Naive thymus-derived CD4-positive, alpha-beta T cell (primary cell): ENCODE data around the gene AXIN1. TPM values are rescaled to one million over a fixed set of nuclear protein-coding genes. Genes with fewer than 3 reads are reported as not detected.

Experiments used
- ATAC-seq: fragments of 150-1000 bp; cut with Tn5 transposase; 2 replicates; pipeline ENCODE4 v1.10.0; 2021; ENCODE audit warnings: mild to moderate bottlenecking, moderate library complexity
- CTCF ChIA-PET: fragments of 350-600 bp; sonication (Branson Sonifier 250); formaldehyde crosslinking; loops from one replicate; lab custom pipeline; 2021; ENCODE audit warnings: antibody characterized with exemption; lab: Charles Lee
- POLR2A ChIA-PET: fragments of 350-600 bp; sonication (Branson Sonifier 250); formaldehyde crosslinking; loops from one replicate; lab custom pipeline; 2021; ENCODE audit warnings: antibody characterized with exemption, inconsistent platforms; lab: Charles Lee
- DNase-seq, 9 donors: peaks; one replicate each; pipeline versions ENCODE4 v3.0.0 to v3.0.0-alpha.2; 2020 to 2022; ENCODE audit warnings: mixed read lengths in 1 of 9
- H3K27ac ChIP-seq: one replicate; pipeline ENCODE4 v1.7.0; 2013; ENCODE audit warnings: mild to moderate bottlenecking, low read depth, low read length, moderate library complexity
- H3K27me3 ChIP-seq, 2 donors: one replicate each; pipeline ENCODE4 v1.7.0; 2013; ENCODE audit warnings: low read length in 2 of 2, mild to moderate bottlenecking in 2 of 2, moderate library complexity in 2 of 2; ENCODE audit not compliant: control insufficient read depth in 2 of 2, insufficient read depth in 2 of 2
- H3K36me3 ChIP-seq, 3 experiments: 1 replicate in 2 of 3; 2 replicates in 1 of 3; pipeline ENCODE4 v1.7.0; 2013; ENCODE audit warnings: low read length in 3 of 3, mild to moderate bottlenecking in 3 of 3, moderate library complexity in 1 of 3; ENCODE audit not compliant: insufficient read depth in 3 of 3, control insufficient read depth in 2 of 3
- H3K4me1 ChIP-seq, 2 donors: one replicate each; pipeline ENCODE4 v1.7.0; 2013; ENCODE audit warnings: low read length in 2 of 2, mild to moderate bottlenecking in 2 of 2, moderate library complexity in 1 of 2; ENCODE audit not compliant: control insufficient read depth in 2 of 2, insufficient read depth in 2 of 2
- H3K4me3 ChIP-seq: 2 replicates; pipeline ENCODE4 v1.7.0; 2013; ENCODE audit warnings: mild to moderate bottlenecking, low read length
- H3K9me3 ChIP-seq, 3 experiments: 1 replicate in 2 of 3; 2 replicates in 1 of 3; pipeline ENCODE4 v1.7.0; 2013; ENCODE audit warnings: low read length in 3 of 3; ENCODE audit not compliant: control insufficient read depth in 2 of 3
- H3K27ac Mint-ChIP-seq, 9 donors: one replicate each; pipeline ENCODE4 v1.8.0; 2020 to 2022; ENCODE audit warnings: mixed read lengths in 9 of 9, mild to moderate bottlenecking in 8 of 9, moderate library complexity in 5 of 9, inconsistent platforms in 2 of 9
- H3K27me3 Mint-ChIP-seq, 5 donors: one replicate each; pipeline ENCODE4 v1.8.0; 2021 to 2022; ENCODE audit warnings: mixed read lengths in 5 of 5, mild to moderate bottlenecking in 1 of 5
- H3K36me3 Mint-ChIP-seq, 5 donors: one replicate each; pipeline ENCODE4 v1.8.0; 2020 to 2022; ENCODE audit warnings: mixed read lengths in 5 of 5, mild to moderate bottlenecking in 3 of 5, inconsistent platforms in 1 of 5
- H3K4me1 Mint-ChIP-seq, 7 donors: one replicate each; pipeline ENCODE4 v1.8.0; 2020 to 2022; ENCODE audit warnings: mixed read lengths in 7 of 7, mild to moderate bottlenecking in 3 of 7, inconsistent platforms in 1 of 7
- H3K4me3 Mint-ChIP-seq, 10 donors: one replicate each; pipeline ENCODE4 v1.8.0; 2020 to 2022; ENCODE audit warnings: mild to moderate bottlenecking in 10 of 10, mixed read lengths in 10 of 10, moderate library complexity in 6 of 10, inconsistent platforms in 2 of 10
- H3K9me3 Mint-ChIP-seq, 11 donors: one replicate each; pipeline ENCODE4 v1.8.0; 2020 to 2022; ENCODE audit warnings: mixed read lengths in 11 of 11, mild to moderate bottlenecking in 4 of 11, inconsistent platforms in 1 of 11, moderate library complexity in 1 of 11
- intact Hi-C, 2 donors: fragments of 100-400 bp; cut with micrococcal nuclease; formaldehyde crosslinking; loops; one replicate each; pipeline ENCODE4 v1.15.1; 2023
- polyA plus RNA-seq, 2 donors: library from polyadenylated mRNA; unstranded; fragments of 300-500 nt; fragmentation: Illumina TruSeq; gene quantifications; one replicate each; pipeline ENCODE4 v1.2.3, GENCODE V29; 2021
- total RNA-seq, 6 experiments: library from RNA in 5 of 6; stranded (reverse) in 5 of 6; gene quantifications; 1 replicate in 5 of 6; 2 replicates in 1 of 6; pipeline ENCODE4 v1.2.3 and lab custom pipeline; 2021 to 2026

Gene AXIN1
- total and polyA plus RNA-seq, 7 experiments from 2014 or later, result 1.2 to 45.9 (median 36.2) TPM

DNA sequence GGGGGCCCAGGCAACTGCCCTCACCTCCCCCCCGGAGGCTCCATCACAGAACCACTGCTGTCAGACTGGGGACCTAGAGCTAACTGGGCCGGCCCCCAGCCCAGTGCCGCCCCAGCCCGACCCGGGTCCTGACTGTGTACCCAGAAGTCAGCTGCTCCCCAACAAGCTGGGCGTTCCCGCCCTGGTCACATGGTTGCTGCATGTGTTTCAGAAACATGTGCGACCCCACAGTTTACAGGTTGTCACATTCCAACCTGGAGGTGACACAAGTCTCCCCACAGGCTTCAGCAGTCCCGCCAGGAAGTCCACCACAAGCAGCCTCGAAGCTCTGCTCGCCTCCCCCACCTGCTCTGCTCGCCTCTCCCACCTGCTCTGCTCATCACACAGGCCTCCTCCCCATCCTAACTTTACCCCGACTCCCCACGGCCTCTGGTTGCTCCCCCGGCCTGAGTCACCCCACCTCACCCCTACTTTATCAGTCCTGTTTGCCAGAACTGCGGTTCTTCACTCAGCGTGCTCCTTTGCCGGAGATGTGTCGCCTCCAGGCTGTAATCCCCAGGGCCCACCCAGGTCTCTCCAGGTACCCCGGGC lies 16.8 kb upstream of the AXIN1 start:
- Histone ChIP-seq H3K36me3 (peaks cover 0 to 64% (median 0%) of the 10 kb centered on the region in 3 experiments), H3K4me3 (no peak overlapping the region), H3K27ac (no peak overlapping the region), H3K9me3 (no peaks in the 10 kb centered on the region), H3K4me1 (peaks cover 10 to 14% of the 10 kb centered on the region in 2 donors), H3K27me3 (no peaks in the 10 kb centered on the region)
- intact Hi-C loops, result no loop called here
- no peaks in the 10 kb centered on the region for H3K9me3 Mint-ChIP-seq
- H3K27me3 Mint-ChIP-seq, result no peaks in the 10 kb centered on the region
- POLR2A ChIA-PET, result interaction anchor here (0.6 to 1.0 kb wide), 3 partner anchors 13 to 18 kb away, joined by 3 read pairs; partner anchors contain the start of gene PGAP6
- H3K36me3 Mint-ChIP-seq, result peaks cover 0 to 13% (median 7%) of the 10 kb centered on the region in 5 donors
- ATAC-seq, result no peak
- H3K4me1 Mint-ChIP-seq, result peaks cover 4 to 26% (median 13%) of the 10 kb centered on the region in 7 donors
- DNase-seq, result no peak
- H3K4me3 Mint-ChIP-seq, result peak overlapping the region; percentile 19 to 96 (median 68)
- CTCF ChIA-PET, result no interaction called here
- peak overlapping the region in 5 of 9 donors; percentile 16 to 71 (median 53) for H3K27ac Mint-ChIP-seq

- Mint-ChIP-seq H3K4me1 (peaks cover 4 to 26% (median 13%) of the 10 kb centered on the region in 7 donors), H3K9me3 (no peaks in the 10 kb centered on the region), H3K27me3 (peaks cover 0 to 2% (median 0%) of the 10 kb centered on the region in 5 donors), H3K27ac (peak overlapping the region in 1 of 9 donors; percentile 61), H3K36me3 (peaks cover 0 to 11% (median 7%) of the 10 kb centered on the region in 5 donors), H3K4me3 (peak overlapping the region in 2 of 10 donors; percentile 1 to 61)
- DNase-seq (no peak), ATAC-seq (no peak)
- no peaks in the 10 kb centered on the region for H3K9me3 ChIP-seq
- POLR2A ChIA-PET, result interaction anchor here (0.6 to 1.0 kb wide), 2 partner anchors 13 kb away, joined by 3 read pairs; partner anchors contain the start of gene PGAP6
- no peaks in the 10 kb centered on the region for H3K27me3 ChIP-seq
- intact Hi-C loops, result no loop called here
- no peak overlapping the region for H3K27ac ChIP-seq
- CTCF ChIA-PET, result no interaction called here
- H3K4me1 ChIP-seq, result peaks cover 10 to 14% of the 10 kb centered on the region in 2 donors
- peaks cover 0 to 56% (median 0%) of the 10 kb centered on the region in 3 experiments for H3K36me3 ChIP-seq
- no peak overlapping the region for H3K4me3 ChIP-seq
Observed at GRCh38 chr16:368388-369158, 16.1 kb upstream of the AXIN1 start.

- no peak overlapping the region for H3K27ac Mint-ChIP-seq
- Histone ChIP-seq H3K27me3 (no peaks in the 10 kb centered on the region), H3K27ac (no peak overlapping the region), H3K36me3 (peaks cover 0 to 44% (median 0%) of the 10 kb centered on the region in 3 experiments), H3K4me1 (peaks cover 10 to 14% of the 10 kb centered on the region in 2 donors), H3K9me3 (no peaks in the 10 kb centered on the region), H3K4me3 (no peak overlapping the region)
- DNase-seq (no peak), ATAC-seq (no peak)
- intact Hi-C loops, result no loop called here
- peaks cover 4 to 22% (median 13%) of the 10 kb centered on the region in 7 donors for H3K4me1 Mint-ChIP-seq
- CTCF ChIA-PET, result interaction anchor here (1.5 kb wide), 1 partner anchor 132 kb away, joined by 4 read pairs; no protein-coding TSS in a partner anchor
- peaks cover 0 to 8% (median 4%) of the 10 kb centered on the region in 5 donors for H3K36me3 Mint-ChIP-seq
- peaks cover 0 to 4% (median 0%) of the 10 kb centered on the region in 5 donors for H3K27me3 Mint-ChIP-seq
- POLR2A ChIA-PET, result no interaction called here
- no peaks in the 10 kb centered on the region for H3K9me3 Mint-ChIP-seq
- peak overlapping the region in 2 of 10 donors; percentile 45 to 51 for H3K4me3 Mint-ChIP-seq
Observed at GRCh38 chr16:367333-367903, 14.9 kb upstream of the AXIN1 start.

DNA sequence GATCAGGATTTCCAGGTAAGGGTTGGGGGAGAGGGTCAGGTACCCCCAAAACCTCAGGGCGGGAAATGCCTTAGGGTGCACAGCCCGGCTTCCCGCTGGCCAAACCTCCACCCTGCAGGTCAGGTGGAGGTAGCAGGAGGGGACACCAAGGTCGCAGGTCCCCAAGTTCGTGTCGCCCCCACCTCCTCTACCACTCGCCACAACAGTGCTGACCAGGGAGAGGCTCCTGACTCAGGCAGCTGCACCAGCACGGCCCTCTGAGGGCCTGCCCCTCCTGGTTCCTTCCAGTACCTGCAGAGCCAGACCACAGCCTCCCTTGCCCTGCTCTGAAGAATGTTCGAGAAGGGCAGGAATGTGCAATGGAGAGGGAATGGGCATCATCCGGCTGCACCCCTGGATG lies 14.0 kb upstream of the AXIN1 start:
- H3K9me3 ChIP-seq, result no peaks in the 10 kb centered on the region
- no peak overlapping the region for H3K27ac Mint-ChIP-seq
- peaks cover 10 to 14% of the 10 kb centered on the region in 2 donors for H3K4me1 ChIP-seq
- ChIA-PET CTCF (interaction anchor here (1.4 to 1.5 kb wide), 2 partner anchors 131 to 259 kb away, joined by 3 to 4 read pairs; no protein-coding TSS in a partner anchor), POLR2A (interaction anchor here (1.2 to 1.9 kb wide), 2 partner anchors 11 to 13 kb away, joined by 3 to 7 read pairs; no protein-coding TSS in a partner anchor)
- no peak overlapping the region for H3K27ac ChIP-seq
- no peaks in the 10 kb centered on the region for H3K9me3 Mint-ChIP-seq
- no peak for DNase-seq
- H3K36me3 ChIP-seq, result peaks cover 0 to 35% (median 0%) of the 10 kb centered on the region in 3 experiments
- H3K4me3 Mint-ChIP-seq, result no peak overlapping the region
- H3K4me3 ChIP-seq, result no peak overlapping the region
- H3K4me1 Mint-ChIP-seq, result peaks cover 4 to 27% (median 19%) of the 10 kb centered on the region in 7 donors
- peaks cover 0 to 7% (median 4%) of the 10 kb centered on the region in 5 donors for H3K36me3 Mint-ChIP-seq
- H3K27me3 ChIP-seq, result no peaks in the 10 kb centered on the region
- no peak for ATAC-seq
- intact Hi-C loops, result no loop called here
- H3K27me3 Mint-ChIP-seq, result peaks cover 0 to 4% (median 0%) of the 10 kb centered on the region in 5 donors

DNA sequence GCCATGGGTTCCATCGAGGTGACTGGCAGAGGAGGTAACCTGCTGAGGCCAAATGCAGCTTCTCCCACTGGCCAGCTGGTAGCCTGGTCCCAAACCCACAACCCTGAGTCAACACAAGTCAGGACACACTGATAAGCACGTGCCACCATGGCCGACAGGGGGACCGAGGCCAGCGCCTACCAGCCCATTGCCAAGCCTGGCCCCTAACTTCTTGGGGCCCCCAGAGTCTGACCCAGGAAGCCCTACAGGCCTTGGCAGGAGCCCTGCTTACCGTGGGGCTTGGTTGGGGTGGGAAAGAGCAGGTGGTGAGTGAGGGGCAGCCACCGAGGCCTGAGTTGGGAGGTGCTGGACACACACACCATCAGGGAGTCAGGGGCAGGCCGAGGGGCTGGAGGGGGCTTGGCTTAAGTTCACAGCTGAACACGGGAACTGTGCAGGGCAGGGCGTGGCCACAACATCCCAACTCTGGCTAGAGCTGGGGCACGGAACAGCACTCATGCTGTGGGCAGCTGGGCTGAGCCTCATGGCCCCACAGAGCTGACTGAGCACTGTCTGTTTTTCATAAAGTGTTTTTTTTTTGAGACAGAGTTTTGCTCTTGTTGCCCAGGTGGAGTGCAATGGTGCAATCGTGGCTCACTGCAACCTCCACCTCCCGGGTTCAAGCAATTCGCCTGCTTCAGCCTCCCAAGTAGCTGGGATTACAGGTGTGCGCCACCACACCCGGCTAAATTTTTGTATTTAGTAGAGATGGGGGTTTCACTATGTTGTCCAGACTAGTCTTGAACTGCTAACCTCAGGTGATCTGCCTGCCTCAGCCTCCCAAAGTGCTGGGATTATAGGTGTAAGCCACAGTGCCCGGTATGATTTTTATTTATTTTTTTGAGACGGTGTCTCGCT lies 12.3 kb upstream of the AXIN1 start:
- no peak overlapping the region for H3K27ac ChIP-seq

More for the DNA sequence above, 12.3 kb upstream of the AXIN1 start:
- H3K9me3 ChIP-seq, result no peaks in the 10 kb centered on the region
- H3K27me3 ChIP-seq, result no peaks in the 10 kb centered on the region
- POLR2A ChIA-PET, result interaction anchor here (1.0 to 1.9 kb wide), 2 partner anchors 9 to 254 kb away, joined by 7 to 8 read pairs; no protein-coding TSS in a partner anchor
- H3K27me3 Mint-ChIP-seq, result peaks cover 0 to 4% (median 0%) of the 10 kb centered on the region in 5 donors
- H3K9me3 Mint-ChIP-seq, result no peaks in the 10 kb centered on the region
- H3K36me3 Mint-ChIP-seq, result peaks cover 0 to 7% (median 3%) of the 10 kb centered on the region in 5 donors
- peak overlapping the region in 1 of 9 donors; percentile 49 for H3K27ac Mint-ChIP-seq
- H3K4me1 ChIP-seq, result peaks cover 5 to 6% of the 10 kb centered on the region in 2 donors
- ATAC-seq (no peak), DNase-seq (no peak)
- peaks cover 0 to 15% (median 10%) of the 10 kb centered on the region in 7 donors for H3K4me1 Mint-ChIP-seq
- H3K4me3 ChIP-seq, result no peak overlapping the region
- H3K4me3 Mint-ChIP-seq, result no peak overlapping the region
- intact Hi-C loops, result no loop called here
- CTCF ChIA-PET, result interaction anchor here (0.7 to 1.2 kb wide), 4 partner anchors 9 to 300 kb away, joined by 3 to 6 read pairs (median 4); no protein-coding TSS in a partner anchor
- H3K36me3 ChIP-seq, result peaks cover 0 to 32% (median 0%) of the 10 kb centered on the region in 3 experiments
